IPS DF 6.9 (cell line): ENCODE data around the gene MAST3.

Experiments
- DNase-seq: peaks from one replicate; pipeline ENCODE4 v3.0.0-alpha.2; 2013; ENCODE audit warnings: low read depth, low spot score
- H3K27ac ChIP-seq: one replicate; pipeline ENCODE4 v1.5.1; 2013; ENCODE audit warnings: low read length, control low read depth
- H3K27me3 ChIP-seq: 2 replicates; pipeline ENCODE4 v1.6.1; 2013; ENCODE audit warnings: mild to moderate bottlenecking, low read length; ENCODE audit not compliant: control insufficient read depth, insufficient read depth
- H3K36me3 ChIP-seq: 2 replicates; pipeline ENCODE4 v1.6.1; 2013; ENCODE audit warnings: low read length; ENCODE audit not compliant: control insufficient read depth, insufficient read depth
- H3K4me1 ChIP-seq: 2 replicates; pipeline ENCODE4 v1.6.1; 2013; ENCODE audit warnings: low read length; ENCODE audit not compliant: control insufficient read depth, insufficient read depth
- H3K4me3 ChIP-seq: 2 replicates; pipeline ENCODE4 v1.5.1; 2013; ENCODE audit warnings: mild to moderate bottlenecking, low read length
- H3K9me3 ChIP-seq: 2 replicates; pipeline ENCODE4 v1.6.1; 2013; ENCODE audit warnings: low read length, inconsistent platforms; ENCODE audit not compliant: control insufficient read depth, insufficient read depth
- WGBS: extraction: QIAGEN DNeasy Blood & Tissue Kit; methylation state at CpG from one replicate; pipeline ENCODE4 v1.1.7; 2013; ENCODE audit warnings: mixed read lengths, missing lambda C conversion rate; ENCODE audit not compliant: insufficient read length, insufficient coverage; 5-methylcytosine and 5-hydroxymethylcytosine counted together

Gene MAST3

GRCh38 chr19:18109733-18110608 lies 12.4 kb downstream of the MAST3 start:
- Histone ChIP-seq H3K27me3 (no peaks in the 10 kb centered on the region), H3K4me3 (peak overlapping the region; percentile 44), H3K27ac (no peak overlapping the region), H3K4me1 (peaks cover 3% of the 10 kb centered on the region), H3K9me3 (no peaks in the 10 kb centered on the region), H3K36me3 (no peaks in the 10 kb centered on the region)
- no CpG with 5 or more reads among the region's 92 CpGs for WGBS
- no peak for DNase-seq

- WGBS, result no CpG with 5 or more reads among the region's 22 CpGs
Measured at GRCh38 chr19:18110609-18111232, 13.1 kb downstream of the MAST3 start.

GRCh38 chr19:18112989-18113478 lies 15.5 kb downstream of the MAST3 start:
- no peaks in the 10 kb centered on the region for H3K36me3 ChIP-seq
- DNase-seq, result no peak
- H3K4me1 ChIP-seq, result peaks cover 3% of the 10 kb centered on the region
- H3K27me3 ChIP-seq, result no peaks in the 10 kb centered on the region
- no peaks in the 10 kb centered on the region for H3K9me3 ChIP-seq
- no peak overlapping the region for H3K27ac ChIP-seq
- no peak overlapping the region for H3K4me3 ChIP-seq
- WGBS, result no CpG with 5 or more reads among the region's 9 CpGs

More at GRCh38 chr19:18110609-18111232, 13.1 kb downstream of the MAST3 start:
- no peak overlapping the region for H3K27ac ChIP-seq
- H3K4me3 ChIP-seq, result peak overlapping the region; percentile 44; the same call in 1 of the 2 replicates
- H3K27me3 ChIP-seq, result no peaks in the 10 kb centered on the region
- DNase-seq, result no peak
- H3K9me3 ChIP-seq, result no peaks in the 10 kb centered on the region
- no peaks in the 10 kb centered on the region for H3K36me3 ChIP-seq
- H3K4me1 ChIP-seq, result peaks cover 3% of the 10 kb centered on the region

GRCh38 chr19:18113827-18114226 lies 16.2 kb downstream of the MAST3 start:
- peaks cover 5% of the 10 kb centered on the region for H3K4me1 ChIP-seq
- H3K4me3 ChIP-seq, result no peak overlapping the region
- DNase-seq, result no peak
- no peaks in the 10 kb centered on the region for H3K27me3 ChIP-seq
- H3K9me3 ChIP-seq, result no peaks in the 10 kb centered on the region
- WGBS, result no CpG with 5 or more reads among the region's 5 CpGs
- H3K36me3 ChIP-seq, result no peaks in the 10 kb centered on the region
- no peak overlapping the region for H3K27ac ChIP-seq

GRCh38 chr19:18114483-18114882 lies 16.9 kb downstream of the MAST3 start:
- Histone ChIP-seq H3K27ac (no peak overlapping the region), H3K36me3 (no peaks in the 10 kb centered on the region), H3K4me1 (peaks cover 5% of the 10 kb centered on the region)

GRCh38 chr19:18117364-18117691 lies 19.8 kb downstream of the MAST3 start:
- H3K4me3 ChIP-seq, result no peak overlapping the region
- peaks cover 1% of the 10 kb centered on the region; the same call in 1 of the 2 replicates for H3K4me1 ChIP-seq
- no peaks in the 10 kb centered on the region for H3K9me3 ChIP-seq
- DNase-seq, result no peak
- no peak overlapping the region for H3K27ac ChIP-seq
- no CpG with 5 or more reads among the region's 11 CpGs for WGBS
- H3K27me3 ChIP-seq, result no peaks in the 10 kb centered on the region
- no peaks in the 10 kb centered on the region; the same call in 1 of the 2 replicates for H3K36me3 ChIP-seq

More at GRCh38 chr19:18114483-18114882, 16.9 kb downstream of the MAST3 start:
- WGBS, result no CpG with 5 or more reads among the region's 4 CpGs
- no peak for DNase-seq
- no peaks in the 10 kb centered on the region for H3K9me3 ChIP-seq
- no peaks in the 10 kb centered on the region for H3K27me3 ChIP-seq
- no peak overlapping the region for H3K4me3 ChIP-seq

GRCh38 chr19:18117692-18118378 lies 20.3 kb downstream of the MAST3 start:
- H3K4me3 ChIP-seq, result peak overlapping the region; percentile 61; the same call in 1 of the 2 replicates
- no peaks in the 10 kb centered on the region; the same call in 1 of the 2 replicates for H3K36me3 ChIP-seq
- H3K27ac ChIP-seq, result no peak overlapping the region
- no peaks in the 10 kb centered on the region for H3K9me3 ChIP-seq
- no CpG with 5 or more reads among the region's 86 CpGs for WGBS
- H3K27me3 ChIP-seq, result no peaks in the 10 kb centered on the region
- no peak for DNase-seq
- peaks cover 1% of the 10 kb centered on the region; the same call in 1 of the 2 replicates for H3K4me1 ChIP-seq

- H3K27ac ChIP-seq, result no peak overlapping the region
- H3K36me3 ChIP-seq, result no peaks in the 10 kb centered on the region; the same call in 1 of the 2 replicates
- peaks cover 1% of the 10 kb centered on the region; the same call in 1 of the 2 replicates for H3K4me1 ChIP-seq
- H3K27me3 ChIP-seq, result no peaks in the 10 kb centered on the region
- WGBS, result no CpG with 5 or more reads among the region's 14 CpGs
- H3K9me3 ChIP-seq, result no peaks in the 10 kb centered on the region
- peak overlapping the region; percentile 61; the same call in 1 of the 2 replicates for H3K4me3 ChIP-seq
- no peak for DNase-seq
Measured at GRCh38 chr19:18118420-18119012, 20.9 kb downstream of the MAST3 start.

- Histone ChIP-seq H3K27me3 (no peaks in the 10 kb centered on the region), H3K4me3 (no peak overlapping the region), H3K4me1 (peaks cover 1% of the 10 kb centered on the region; the same call in 1 of the 2 replicates), H3K36me3 (peaks cover 6% of the 10 kb centered on the region; the same call in 1 of the 2 replicates), H3K27ac (no peak overlapping the region), H3K9me3 (no peaks in the 10 kb centered on the region)
- WGBS, result no CpG with 5 or more reads among the region's 13 CpGs
- DNase-seq, result no peak
Measured at GRCh38 chr19:18119013-18119716, 21.6 kb downstream of the MAST3 start.
